ENCODE results near the gene PNO1.

DNA sequence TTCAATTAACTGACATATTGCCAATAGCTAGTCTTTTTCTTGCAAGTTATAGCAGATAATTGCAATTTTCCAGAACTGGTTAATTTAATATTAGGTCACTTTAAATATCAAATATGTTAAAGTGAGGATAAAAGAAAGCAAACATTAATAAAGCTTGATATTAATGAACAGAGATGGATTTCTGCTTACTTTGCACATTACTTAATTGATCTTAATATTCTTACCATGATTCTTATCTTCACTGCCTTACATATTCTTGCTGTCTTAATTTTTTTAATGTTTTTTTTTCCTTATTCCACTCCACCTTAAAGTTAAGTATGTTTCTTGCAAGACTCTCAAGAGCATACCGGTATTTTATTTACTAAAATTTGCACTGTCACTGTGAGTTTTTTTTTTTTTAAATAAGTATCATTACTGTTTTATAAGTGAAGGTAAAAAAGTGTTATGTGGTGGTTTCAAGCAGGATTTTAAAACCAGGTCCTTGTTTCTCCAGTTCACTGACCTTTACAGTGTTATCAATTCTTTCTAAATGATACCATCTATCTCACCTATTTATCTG is 60.7 kb downstream of the PNO1 start:
- TF ChIP-seq, protein P1, sequence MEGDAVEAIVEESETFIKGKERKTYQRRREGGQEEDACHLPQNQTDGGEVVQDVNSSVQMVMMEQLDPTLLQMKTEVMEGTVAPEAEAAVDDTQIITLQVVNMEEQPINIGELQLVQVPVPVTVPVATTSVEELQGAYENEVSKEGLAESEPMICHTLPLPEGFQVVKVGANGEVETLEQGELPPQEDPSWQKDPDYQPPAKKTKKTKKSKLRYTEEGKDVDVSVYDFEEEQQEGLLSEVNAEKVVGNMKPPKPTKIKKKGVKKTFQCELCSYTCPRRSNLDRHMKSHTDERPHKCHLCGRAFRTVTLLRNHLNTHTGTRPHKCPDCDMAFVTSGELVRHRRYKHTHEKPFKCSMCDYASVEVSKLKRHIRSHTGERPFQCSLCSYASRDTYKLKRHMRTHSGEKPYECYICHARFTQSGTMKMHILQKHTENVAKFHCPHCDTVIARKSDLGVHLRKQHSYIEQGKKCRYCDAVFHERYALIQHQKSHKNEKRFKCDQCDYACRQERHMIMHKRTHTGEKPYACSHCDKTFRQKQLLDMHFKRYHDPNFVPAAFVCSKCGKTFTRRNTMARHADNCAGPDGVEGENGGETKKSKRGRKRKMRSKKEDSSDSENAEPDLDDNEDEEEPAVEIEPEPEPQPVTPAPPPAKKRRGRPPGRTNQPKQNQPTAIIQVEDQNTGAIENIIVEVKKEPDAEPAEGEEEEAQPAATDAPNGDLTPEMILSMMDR (conservative IDR thresholded peaks at IDR 0.05; ENCODE audit: low read depth in 2 of 2), result no peak
- no peak for TF ChIP-seq EZH2 (IDR thresholded peaks at IDR 0.05; ENCODE audit: low read depth, unreplicated experiment)
- TF ChIP-seq, protein P2, sequence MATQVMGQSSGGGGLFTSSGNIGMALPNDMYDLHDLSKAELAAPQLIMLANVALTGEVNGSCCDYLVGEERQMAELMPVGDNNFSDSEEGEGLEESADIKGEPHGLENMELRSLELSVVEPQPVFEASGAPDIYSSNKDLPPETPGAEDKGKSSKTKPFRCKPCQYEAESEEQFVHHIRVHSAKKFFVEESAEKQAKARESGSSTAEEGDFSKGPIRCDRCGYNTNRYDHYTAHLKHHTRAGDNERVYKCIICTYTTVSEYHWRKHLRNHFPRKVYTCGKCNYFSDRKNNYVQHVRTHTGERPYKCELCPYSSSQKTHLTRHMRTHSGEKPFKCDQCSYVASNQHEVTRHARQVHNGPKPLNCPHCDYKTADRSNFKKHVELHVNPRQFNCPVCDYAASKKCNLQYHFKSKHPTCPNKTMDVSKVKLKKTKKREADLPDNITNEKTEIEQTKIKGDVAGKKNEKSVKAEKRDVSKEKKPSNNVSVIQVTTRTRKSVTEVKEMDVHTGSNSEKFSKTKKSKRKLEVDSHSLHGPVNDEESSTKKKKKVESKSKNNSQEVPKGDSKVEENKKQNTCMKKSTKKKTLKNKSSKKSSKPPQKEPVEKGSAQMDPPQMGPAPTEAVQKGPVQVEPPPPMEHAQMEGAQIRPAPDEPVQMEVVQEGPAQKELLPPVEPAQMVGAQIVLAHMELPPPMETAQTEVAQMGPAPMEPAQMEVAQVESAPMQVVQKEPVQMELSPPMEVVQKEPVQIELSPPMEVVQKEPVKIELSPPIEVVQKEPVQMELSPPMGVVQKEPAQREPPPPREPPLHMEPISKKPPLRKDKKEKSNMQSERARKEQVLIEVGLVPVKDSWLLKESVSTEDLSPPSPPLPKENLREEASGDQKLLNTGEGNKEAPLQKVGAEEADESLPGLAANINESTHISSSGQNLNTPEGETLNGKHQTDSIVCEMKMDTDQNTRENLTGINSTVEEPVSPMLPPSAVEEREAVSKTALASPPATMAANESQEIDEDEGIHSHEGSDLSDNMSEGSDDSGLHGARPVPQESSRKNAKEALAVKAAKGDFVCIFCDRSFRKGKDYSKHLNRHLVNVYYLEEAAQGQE (IDR thresholded peaks at IDR 0.05; ENCODE audit: unreplicated experiment), result no peak
